CD8-positive, alpha-beta memory T cell (primary cell): ENCODE measurements around the gene TFEB. TPM values are rescaled to one million over a fixed set of nuclear protein-coding genes. Genes with fewer than 3 reads are reported as not detected.

ENCODE experiments used
- CTCF ChIA-PET: fragments of 350-600 bp; sonication (Branson Sonifier 250); formaldehyde crosslinking; loops from one replicate; lab custom pipeline; 2021; ENCODE audit warnings: antibody characterized with exemption; lab: Charles Lee
- POLR2A ChIA-PET: fragments of 350-600 bp; sonication (Branson Sonifier 250); formaldehyde crosslinking; loops from one replicate; lab custom pipeline; 2021; ENCODE audit warnings: antibody characterized with exemption; lab: Charles Lee
- DNase-seq, 5 donors: peaks; one replicate each; pipeline versions ENCODE4 v3.0.0 to v3.0.0-alpha.2; 2020 to 2022; ENCODE audit warnings: mixed read lengths in 1 of 5
- H3K27ac ChIP-seq: one replicate; pipeline ENCODE4 v1.7.0; 2013; ENCODE audit warnings: low read depth, mild to moderate bottlenecking, low read length, moderate library complexity
- H3K27me3 ChIP-seq: 2 replicates; pipeline ENCODE4 v1.7.0; 2013; ENCODE audit warnings: low read length, mild to moderate bottlenecking; ENCODE audit not compliant: insufficient read depth, poor library complexity, severe bottlenecking
- H3K36me3 ChIP-seq: 2 replicates; pipeline ENCODE4 v1.7.0; 2013; ENCODE audit warnings: mild to moderate bottlenecking, low read length, moderate library complexity; ENCODE audit not compliant: insufficient read depth
- H3K4me1 ChIP-seq: 2 replicates; pipeline ENCODE4 v1.7.0; 2013; ENCODE audit warnings: mild to moderate bottlenecking, low read length, moderate library complexity; ENCODE audit not compliant: insufficient read depth
- H3K4me3 ChIP-seq: 2 replicates; pipeline ENCODE4 v1.7.0; 2013; ENCODE audit warnings: mild to moderate bottlenecking, low read length
- H3K9me3 ChIP-seq: 2 replicates; pipeline ENCODE4 v1.7.0; 2013; ENCODE audit warnings: mild to moderate bottlenecking, low read length
- H3K27ac Mint-ChIP-seq, 8 donors: one replicate each; pipeline ENCODE4 v1.8.0; 2020 to 2021; ENCODE audit warnings: mixed read lengths in 8 of 8, mild to moderate bottlenecking in 6 of 8, inconsistent platforms in 3 of 8, moderate library complexity in 3 of 8
- H3K27me3 Mint-ChIP-seq, 2 donors: one replicate each; pipeline ENCODE4 v1.8.0; 2020 to 2021; ENCODE audit warnings: mixed read lengths in 2 of 2, mild to moderate bottlenecking in 1 of 2, moderate library complexity in 1 of 2
- H3K36me3 Mint-ChIP-seq, 3 donors: one replicate each; pipeline ENCODE4 v1.8.0; 2020 to 2021; ENCODE audit warnings: mixed read lengths in 3 of 3, inconsistent platforms in 1 of 3, mild to moderate bottlenecking in 1 of 3
- H3K4me1 Mint-ChIP-seq, 3 donors: one replicate each; pipeline ENCODE4 v1.8.0; 2020 to 2021; ENCODE audit warnings: mixed read lengths in 3 of 3, inconsistent platforms in 1 of 3, mild to moderate bottlenecking in 1 of 3
- H3K4me3 Mint-ChIP-seq, 7 donors: one replicate each; pipeline ENCODE4 v1.8.0; 2020 to 2021; ENCODE audit warnings: mixed read lengths in 7 of 7, mild to moderate bottlenecking in 6 of 7, moderate library complexity in 4 of 7, inconsistent platforms in 2 of 7
- H3K9me3 Mint-ChIP-seq, 5 donors: one replicate each; pipeline ENCODE4 v1.8.0; 2020 to 2022; ENCODE audit warnings: mixed read lengths in 5 of 5, mild to moderate bottlenecking in 3 of 5, moderate library complexity in 2 of 5, inconsistent platforms in 1 of 5
- polyA plus RNA-seq: library from polyadenylated mRNA; unstranded; fragments of 300-500 nt; fragmentation: Illumina TruSeq; gene quantifications from one replicate; pipeline ENCODE4 v1.2.3, GENCODE V29; 2021
- total RNA-seq, 2 experiments: library from RNA; stranded (reverse); gene quantifications; one replicate each; pipeline ENCODE4 v1.2.3, GENCODE V29; 2021

TFEB gene
- total and polyA plus RNA-seq, 3 experiments from 2014 or later = 12.0 to 18.8 (median 12.5) TPM

- H3K27ac Mint-ChIP-seq = peak overlapping the region in 7 of 8 donors; percentile 45 to 89 (median 77)
- no peak for DNase-seq
- Histone ChIP-seq H3K4me1 (peaks cover 13% of the 10 kb centered on the region), H3K9me3 (no peaks in the 10 kb centered on the region), H3K36me3 (peaks cover 15% of the 10 kb centered on the region), H3K4me3 (peak overlapping the region; percentile 55), H3K27me3 (no peaks in the 10 kb centered on the region), H3K27ac (peak overlapping the region; percentile 25)
- H3K27me3 Mint-ChIP-seq = peaks cover 5 to 7% of the 10 kb centered on the region in 2 donors
- no peaks in the 10 kb centered on the region for H3K9me3 Mint-ChIP-seq
- peaks cover 0 to 27% (median 7%) of the 10 kb centered on the region in 3 donors for H3K36me3 Mint-ChIP-seq
- POLR2A ChIA-PET = no interaction called here
- H3K4me1 Mint-ChIP-seq = peaks cover 18 to 33% (median 19%) of the 10 kb centered on the region in 3 donors
- CTCF ChIA-PET = interaction anchor here (1.0 to 11.2 kb wide), 3 partner anchors 96 to 438 kb away, joined by 3 to 175 read pairs (median 3); partner anchors contain the start of gene TAF8
- H3K4me3 Mint-ChIP-seq = peak overlapping the region; percentile 76 to 92 (median 88)
These were observed 43.9 kb upstream of the TFEB start for GRCh38 chr6:41779336-41779735.

- Histone ChIP-seq H3K27me3 (no peaks in the 10 kb centered on the region), H3K4me1 (peaks cover 13% of the 10 kb centered on the region), H3K4me3 (peak overlapping the region; percentile 55), H3K36me3 (peaks cover 17% of the 10 kb centered on the region), H3K27ac (peak overlapping the region; percentile 25), H3K9me3 (no peaks in the 10 kb centered on the region)
- CTCF ChIA-PET = interaction anchor here (0.9 to 1.2 kb wide), 2 partner anchors 8 to 325 kb away, joined by 3 to 8 read pairs; partner anchors contain the start of gene TOMM6
- Mint-ChIP-seq H3K27ac (peak overlapping the region in 4 of 8 donors; percentile 64 to 89 (median 81)), H3K36me3 (peaks cover 0 to 30% (median 10%) of the 10 kb centered on the region in 3 donors), H3K4me3 (peak overlapping the region; percentile 75 to 92 (median 88)), H3K9me3 (no peaks in the 10 kb centered on the region), H3K27me3 (peaks cover 5 to 7% of the 10 kb centered on the region in 2 donors), H3K4me1 (peaks cover 18 to 31% (median 19%) of the 10 kb centered on the region in 3 donors)
- no peak for DNase-seq
- POLR2A ChIA-PET = interaction anchor here (2.7 kb wide), 1 partner anchor 8 kb away, joined by 13 read pairs; the partner anchor contains the start of gene TOMM6
These were observed 43.5 kb upstream of the TFEB start for GRCh38 chr6:41778895-41779294.

GRCh38 chr6:41777551-41778285 lies 42.3 kb upstream of the TFEB start:
- CTCF ChIA-PET = interaction anchor here (0.9 to 1.8 kb wide), 4 partner anchors 9 to 437 kb away, joined by 3 to 14 read pairs (median 6); partner anchors contain the start of gene TOMM6
- no peak for DNase-seq
- peaks cover 0 to 36% (median 10%) of the 10 kb centered on the region in 3 donors for H3K36me3 Mint-ChIP-seq
- H3K4me1 ChIP-seq = peaks cover 13% of the 10 kb centered on the region
- H3K27me3 Mint-ChIP-seq = peaks cover 5 to 7% of the 10 kb centered on the region in 2 donors
- no peaks in the 10 kb centered on the region for H3K9me3 ChIP-seq
- H3K9me3 Mint-ChIP-seq = no peaks in the 10 kb centered on the region
- H3K27ac Mint-ChIP-seq = peak overlapping the region in 2 of 8 donors; percentile 77 to 80
- H3K27ac ChIP-seq = no peak overlapping the region
- peaks cover 18 to 31% (median 19%) of the 10 kb centered on the region in 3 donors for H3K4me1 Mint-ChIP-seq
- H3K4me3 Mint-ChIP-seq = peak overlapping the region in 3 of 7 donors; percentile 52 to 92 (median 59)
- H3K4me3 ChIP-seq = no peak overlapping the region
- H3K36me3 ChIP-seq = peaks cover 18% of the 10 kb centered on the region
- no peaks in the 10 kb centered on the region for H3K27me3 ChIP-seq
- POLR2A ChIA-PET = interaction anchor here (2.7 kb wide), 1 partner anchor 9 kb away, joined by 13 read pairs; the partner anchor contains the start of gene TOMM6

- no peaks in the 10 kb centered on the region for H3K9me3 Mint-ChIP-seq
- Histone ChIP-seq H3K27ac (no peak overlapping the region), H3K27me3 (no peaks in the 10 kb centered on the region), H3K9me3 (no peaks in the 10 kb centered on the region), H3K4me3 (no peak overlapping the region), H3K36me3 (peaks cover 30% of the 10 kb centered on the region), H3K4me1 (peaks cover 7% of the 10 kb centered on the region)
- H3K4me1 Mint-ChIP-seq = peaks cover 7 to 21% (median 14%) of the 10 kb centered on the region in 3 donors
- H3K36me3 Mint-ChIP-seq = peaks cover 7 to 55% (median 15%) of the 10 kb centered on the region in 3 donors
- CTCF ChIA-PET = interaction anchor here (1.4 to 2.0 kb wide), 2 partner anchors 9 to 10 kb away, joined by 3 to 4 read pairs; no protein-coding TSS in a partner anchor
- H3K4me3 Mint-ChIP-seq = peak overlapping the region in 1 of 7 donors; percentile 48
- H3K27me3 Mint-ChIP-seq = peaks cover 0 to 2% of the 10 kb centered on the region in 2 donors
- POLR2A ChIA-PET = no interaction called here
- H3K27ac Mint-ChIP-seq = peak overlapping the region in 1 of 8 donors; percentile 26
- no peak for DNase-seq
These were observed 40.0 kb upstream of the TFEB start for GRCh38 chr6:41775293-41775882.

- ChIA-PET POLR2A (no interaction called here), CTCF (interaction anchor here (1.4 kb wide), 1 partner anchor 11 kb away, joined by 3 read pairs; no protein-coding TSS in a partner anchor)
- Mint-ChIP-seq H3K4me3 (no peak overlapping the region), H3K9me3 (no peaks in the 10 kb centered on the region), H3K4me1 (peaks cover 7 to 15% (median 12%) of the 10 kb centered on the region in 3 donors), H3K36me3 (peaks cover 7 to 60% (median 15%) of the 10 kb centered on the region in 3 donors), H3K27ac (no peak overlapping the region), H3K27me3 (peaks cover 0 to under 1% of the 10 kb centered on the region in 2 donors)
- Histone ChIP-seq H3K36me3 (peaks cover 30% of the 10 kb centered on the region), H3K27me3 (no peaks in the 10 kb centered on the region), H3K4me3 (no peak overlapping the region), H3K4me1 (peaks cover 7% of the 10 kb centered on the region), H3K27ac (no peak overlapping the region), H3K9me3 (no peaks in the 10 kb centered on the region)
- no peak for DNase-seq
These were observed 39.4 kb upstream of the TFEB start for GRCh38 chr6:41774841-41775240.

- CTCF ChIA-PET = no interaction called here
- no peaks in the 10 kb centered on the region for H3K27me3 ChIP-seq
- H3K36me3 Mint-ChIP-seq = peaks cover 7 to 54% (median 11%) of the 10 kb centered on the region in 3 donors
- no peak for DNase-seq
- POLR2A ChIA-PET = interaction anchor here (0.5 kb wide), 1 partner anchor 10 kb away, joined by 3 read pairs; no protein-coding TSS in a partner anchor
- no peaks in the 10 kb centered on the region for H3K9me3 Mint-ChIP-seq
- H3K36me3 ChIP-seq = peaks cover 30% of the 10 kb centered on the region
- H3K4me1 ChIP-seq = peaks cover 4% of the 10 kb centered on the region
- H3K4me3 Mint-ChIP-seq = no peak overlapping the region
- H3K27ac Mint-ChIP-seq = no peak overlapping the region
- no peaks in the 10 kb centered on the region for H3K9me3 ChIP-seq
- H3K27ac ChIP-seq = no peak overlapping the region
- H3K4me1 Mint-ChIP-seq = peaks cover 0 to 5% (median 0%) of the 10 kb centered on the region in 3 donors
- no peak overlapping the region for H3K4me3 ChIP-seq
- H3K27me3 Mint-ChIP-seq = no peaks in the 10 kb centered on the region
These were observed 35.9 kb upstream of the TFEB start for GRCh38 chr6:41771058-41771983.

GRCh38 chr6:41770381-41771057 lies 35.1 kb upstream of the TFEB start:
- POLR2A ChIA-PET = no interaction called here
- Mint-ChIP-seq H3K4me3 (no peak overlapping the region), H3K36me3 (peaks cover 7 to 49% (median 11%) of the 10 kb centered on the region in 3 donors), H3K27ac (no peak overlapping the region), H3K9me3 (no peaks in the 10 kb centered on the region), H3K27me3 (peaks cover 0 to 2% of the 10 kb centered on the region in 2 donors), H3K4me1 (peaks cover 0 to 5% (median 0%) of the 10 kb centered on the region in 3 donors)
- H3K36me3 ChIP-seq = peaks cover 26% of the 10 kb centered on the region
- no peaks in the 10 kb centered on the region for H3K9me3 ChIP-seq
- H3K27me3 ChIP-seq = no peaks in the 10 kb centered on the region
- peaks cover 4% of the 10 kb centered on the region for H3K4me1 ChIP-seq
- H3K4me3 ChIP-seq = no peak overlapping the region
- CTCF ChIA-PET = no interaction called here
- no peak overlapping the region for H3K27ac ChIP-seq
- no peak for DNase-seq
